Natural killer cell (primary cell): ENCODE data around the gene IL17B. TPM values are rescaled to one million over a fixed set of nuclear protein-coding genes. Genes with fewer than 3 reads are reported as not detected.

Experiments used
- ATAC-seq, 3 donors: fragments of 150-1000 bp in 2 of 3; fragments of 200-7000 bp in 1 of 3; cut with Tn5 transposase; 1 replicate in 1 of 3; 2 replicates in 2 of 3; pipeline ENCODE4 v1.10.0; 2021; ENCODE audit warnings: mild to moderate bottlenecking in 2 of 3, moderate library complexity in 2 of 3
- DNase-seq, 2 donors: peaks; one replicate each; pipeline versions ENCODE4 v3.0.0 to v3.0.0-alpha.2; 2013 to 2021; ENCODE audit warnings: mixed read lengths in 1 of 2
- H3K27ac ChIP-seq: one replicate; pipeline ENCODE4 v1.5.1; 2013; ENCODE audit warnings: mild to moderate bottlenecking, low read length
- H3K27me3 ChIP-seq: one replicate; pipeline ENCODE4 v1.6.1; 2013; ENCODE audit warnings: low read length; ENCODE audit not compliant: control insufficient read depth, insufficient read depth
- H3K36me3 ChIP-seq: one replicate; pipeline ENCODE4 v1.6.1; 2013; ENCODE audit warnings: low read length; ENCODE audit not compliant: control insufficient read depth, insufficient read depth
- H3K4me1 ChIP-seq: one replicate; pipeline ENCODE4 v1.6.1; 2013; ENCODE audit warnings: low read length; ENCODE audit not compliant: control insufficient read depth, insufficient read depth
- H3K4me3 ChIP-seq: one replicate; pipeline ENCODE4 v1.5.1; 2013; ENCODE audit warnings: low read length
- H3K9me3 ChIP-seq: one replicate; pipeline ENCODE4 v1.6.1; 2013; ENCODE audit warnings: low read length; ENCODE audit not compliant: control insufficient read depth, insufficient read depth
- H3K27ac Mint-ChIP-seq, 2 donors: one replicate each; pipeline ENCODE4 v1.8.0; 2022; ENCODE audit warnings: mild to moderate bottlenecking in 2 of 2, mixed read lengths in 2 of 2, moderate library complexity in 1 of 2
- H3K27me3 Mint-ChIP-seq, 2 donors: one replicate each; pipeline ENCODE4 v1.8.0; 2022; ENCODE audit warnings: low read depth in 2 of 2, mixed read lengths in 2 of 2
- H3K36me3 Mint-ChIP-seq: one replicate; pipeline ENCODE4 v1.8.0; 2022; ENCODE audit warnings: mixed read lengths
- H3K4me1 Mint-ChIP-seq, 2 donors: one replicate each; pipeline ENCODE4 v1.8.0; 2022; ENCODE audit warnings: mixed read lengths in 2 of 2
- H3K4me3 Mint-ChIP-seq: one replicate; pipeline ENCODE4 v1.8.0; 2022; ENCODE audit warnings: mild to moderate bottlenecking, moderate library complexity, mixed read lengths
- H3K9me3 Mint-ChIP-seq, 2 donors: one replicate each; pipeline ENCODE4 v1.8.0; 2022; ENCODE audit warnings: mixed read lengths in 2 of 2
- WGBS: methylation state at CpG from one replicate; pipeline ENCODE4 v1.1.7; 2013; ENCODE audit warnings: missing lambda C conversion rate; ENCODE audit not compliant: insufficient coverage; 5-methylcytosine and 5-hydroxymethylcytosine counted together
- intact Hi-C: fragments of 100-400 bp; cut with micrococcal nuclease; formaldehyde crosslinking; loops from one replicate; pipeline ENCODE4 v1.14.2; 2022
- total RNA-seq, 4 donors: library from RNA; stranded (reverse); fragments of 120-200 nt in 1 of 4; gene quantifications; one replicate each; pipeline versions ENCODE4 v1.2.3 to v1.2.4, GENCODE V29; 2013 to 2022
- TF ChIP-seq, protein P1 (sequence below): fragments of 200-600 bp; IDR thresholded peaks from one replicate; pipeline ENCODE4 v1.8.0; 2022; ENCODE audit warnings: antibody characterized with exemption

The IL17B gene
- total RNA-seq, 3 donors from 2014 or later (not counting 1 experiment from before 2014, with no cell fraction given): not detected

DNA sequence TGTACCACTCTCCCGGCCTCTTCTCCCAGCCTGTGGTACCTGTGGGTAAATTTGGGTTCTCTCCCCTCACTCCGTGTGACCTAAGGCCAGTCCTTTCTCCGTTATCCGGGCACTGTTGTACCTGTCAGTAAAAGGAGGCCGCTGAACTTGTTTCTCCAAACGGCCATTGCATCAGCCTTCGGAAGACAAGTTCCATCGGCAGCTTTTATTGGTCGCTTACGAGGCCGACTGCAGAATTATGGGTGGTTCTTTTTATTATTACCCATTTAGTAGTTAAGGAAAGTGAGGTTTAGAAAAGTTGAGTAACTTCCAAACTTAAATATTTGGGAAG is 33.2 kb downstream of the IL17B start:
- peak in 1 of 2 donors; percentile 51 for DNase-seq
- 2% methylated on average over 11 of the region's 11 CpGs for WGBS

DNA sequence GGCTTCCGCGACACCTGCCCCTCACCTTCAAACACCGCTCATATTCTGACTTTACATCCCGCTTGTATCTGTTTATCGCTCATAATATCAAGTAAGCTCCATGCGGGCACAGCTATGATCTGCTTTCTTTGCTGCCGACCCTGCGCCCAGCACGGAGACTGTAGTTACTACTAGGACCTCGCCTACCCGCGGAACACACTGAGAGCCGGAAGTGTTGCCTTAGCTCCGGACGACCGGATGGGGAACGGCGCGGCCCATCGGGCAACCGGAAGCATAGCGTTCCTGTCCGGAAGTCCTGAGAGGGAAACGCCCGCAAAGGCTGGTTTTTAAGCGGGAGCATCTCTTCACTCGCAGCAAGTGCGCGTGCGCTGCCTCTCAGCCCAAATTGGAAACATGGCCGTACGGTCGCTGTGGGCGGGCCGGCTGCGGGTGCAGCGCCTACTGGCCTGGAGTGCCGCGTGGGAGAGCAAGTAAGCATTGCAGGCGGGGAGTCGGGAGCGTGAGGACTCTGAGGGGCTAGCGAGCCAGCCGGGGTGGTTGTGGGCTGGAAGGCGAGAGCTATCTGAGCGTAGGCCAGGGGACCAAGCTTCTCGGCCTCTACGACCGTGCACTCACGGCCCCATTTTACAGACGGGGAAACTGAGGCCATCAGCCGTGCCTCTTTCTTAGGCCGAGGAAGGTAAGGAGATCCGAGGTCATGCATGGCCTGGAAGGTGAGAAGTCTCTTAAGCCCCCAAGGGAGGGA is 33.8 kb downstream of the IL17B start, which contains the start of gene GRPEL2:
Gene GRPEL2 (plus strand): TSS at position 353 of the 745 bp plus-strand sequence. CDS start 41 bp downstream, at position 394.
- intact Hi-C loops: loop anchor here (1.0 to 5.0 kb wide), 2 partner anchors 12 to 963 kb away; partner anchors contain the start of gene FBXO38
- peak within 1 kb of the TSS; percentile 92 to 94 for H3K27ac Mint-ChIP-seq
- no peaks in the 10 kb centered on the region for H3K9me3 ChIP-seq
- H3K27ac ChIP-seq: peak within 1 kb of the TSS; percentile 75
- TF ChIP-seq, protein P1, sequence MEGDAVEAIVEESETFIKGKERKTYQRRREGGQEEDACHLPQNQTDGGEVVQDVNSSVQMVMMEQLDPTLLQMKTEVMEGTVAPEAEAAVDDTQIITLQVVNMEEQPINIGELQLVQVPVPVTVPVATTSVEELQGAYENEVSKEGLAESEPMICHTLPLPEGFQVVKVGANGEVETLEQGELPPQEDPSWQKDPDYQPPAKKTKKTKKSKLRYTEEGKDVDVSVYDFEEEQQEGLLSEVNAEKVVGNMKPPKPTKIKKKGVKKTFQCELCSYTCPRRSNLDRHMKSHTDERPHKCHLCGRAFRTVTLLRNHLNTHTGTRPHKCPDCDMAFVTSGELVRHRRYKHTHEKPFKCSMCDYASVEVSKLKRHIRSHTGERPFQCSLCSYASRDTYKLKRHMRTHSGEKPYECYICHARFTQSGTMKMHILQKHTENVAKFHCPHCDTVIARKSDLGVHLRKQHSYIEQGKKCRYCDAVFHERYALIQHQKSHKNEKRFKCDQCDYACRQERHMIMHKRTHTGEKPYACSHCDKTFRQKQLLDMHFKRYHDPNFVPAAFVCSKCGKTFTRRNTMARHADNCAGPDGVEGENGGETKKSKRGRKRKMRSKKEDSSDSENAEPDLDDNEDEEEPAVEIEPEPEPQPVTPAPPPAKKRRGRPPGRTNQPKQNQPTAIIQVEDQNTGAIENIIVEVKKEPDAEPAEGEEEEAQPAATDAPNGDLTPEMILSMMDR: no peak
- H3K36me3 Mint-ChIP-seq: peaks cover 14% of the 10 kb centered on the region
- peak; percentile 80 to 84 (median 83) for ATAC-seq
- WGBS: 1% methylated on average over 54 of the region's 54 CpGs
- peaks cover 51 to 52% of the 10 kb centered on the region in 2 donors for H3K4me1 Mint-ChIP-seq
- peaks cover 22% of the 10 kb centered on the region for H3K36me3 ChIP-seq
- H3K9me3 Mint-ChIP-seq: no peaks in the 10 kb centered on the region
- H3K27me3 Mint-ChIP-seq: no peaks in the 10 kb centered on the region
- H3K27me3 ChIP-seq: no peaks in the 10 kb centered on the region
- H3K4me1 ChIP-seq: peaks cover 25% of the 10 kb centered on the region
- peak within 1 kb of the TSS; percentile 97 for H3K4me3 Mint-ChIP-seq
- DNase-seq: peak; percentile 65 to 93
- peak within 1 kb of the TSS; percentile 97 for H3K4me3 ChIP-seq

More for the DNA sequence above, 33.2 kb downstream of the IL17B start:
- Mint-ChIP-seq H3K4me1 (peaks cover 56 to 57% of the 10 kb centered on the region in 2 donors), H3K4me3 (peak overlapping the region; percentile 97), H3K9me3 (no peaks in the 10 kb centered on the region), H3K27ac (peak overlapping the region; percentile 92 to 94), H3K36me3 (peaks cover 14% of the 10 kb centered on the region), H3K27me3 (no peaks in the 10 kb centered on the region)
- H3K4me3 ChIP-seq: peak overlapping the region; percentile 97
- intact Hi-C loops: loop anchor here (1.0 to 5.0 kb wide), 2 partner anchors 11 to 964 kb away; partner anchors contain the start of gene FBXO38
- H3K36me3 ChIP-seq: peaks cover 27% of the 10 kb centered on the region
- H3K4me1 ChIP-seq: peaks cover 25% of the 10 kb centered on the region
- no peaks in the 10 kb centered on the region for H3K27me3 ChIP-seq
- ATAC-seq: peak in 1 of 3 donors; percentile 2
- peak overlapping the region; percentile 75 for H3K27ac ChIP-seq
- H3K9me3 ChIP-seq: no peaks in the 10 kb centered on the region
- TF ChIP-seq, protein P1: no peak

DNA sequence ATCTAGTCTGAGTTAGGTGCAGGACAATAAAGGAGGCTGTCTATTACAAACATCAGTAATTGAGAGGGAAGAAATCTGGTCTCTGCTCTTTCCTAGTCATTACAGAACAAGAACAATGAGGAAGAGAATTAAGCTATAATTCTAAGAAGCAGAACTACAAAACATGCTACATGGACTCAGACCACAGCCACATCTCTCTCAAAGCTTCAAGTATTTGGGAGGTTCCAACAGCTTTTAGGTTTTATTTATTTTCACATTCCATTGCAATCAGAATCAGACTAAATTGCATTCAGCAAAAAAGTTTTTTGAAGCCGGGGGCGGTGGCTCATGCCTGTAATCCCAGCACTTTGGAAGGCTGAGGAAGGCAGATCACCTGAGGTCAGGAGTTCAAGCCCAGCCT is 34.9 kb downstream of the IL17B start:
- ATAC-seq (no peak), DNase-seq (peak in 1 of 2 donors; percentile 34)
- peaks cover 0 to 4% of the 10 kb centered on the region in 2 donors for H3K27me3 Mint-ChIP-seq
- H3K4me1 ChIP-seq: peaks cover 25% of the 10 kb centered on the region
- 100% methylated on average over 2 of the region's 2 CpGs for WGBS
- H3K27ac Mint-ChIP-seq: peak overlapping the region; percentile 92 to 94
- H3K4me1 Mint-ChIP-seq: peaks cover 47 to 52% of the 10 kb centered on the region in 2 donors
- TF ChIP-seq, protein P1: no peak
- H3K9me3 ChIP-seq: no peaks in the 10 kb centered on the region
- peaks cover 9% of the 10 kb centered on the region for H3K36me3 Mint-ChIP-seq
- no peak overlapping the region for H3K27ac ChIP-seq
- peak overlapping the region; percentile 56 for H3K4me3 Mint-ChIP-seq
- no peaks in the 10 kb centered on the region for H3K27me3 ChIP-seq
- no peaks in the 10 kb centered on the region for H3K9me3 Mint-ChIP-seq
- H3K36me3 ChIP-seq: peaks cover 10% of the 10 kb centered on the region
- no peak overlapping the region for H3K4me3 ChIP-seq
- intact Hi-C loops: no loop called here
